ENCODE results near the gene TROAP.
"Not testable (repeated sequence)": the region's sequence is repeated elsewhere in the genome, so short reads cannot be mapped to it uniquely, and the experiment has no call there.

Gene TROAP

DNA sequence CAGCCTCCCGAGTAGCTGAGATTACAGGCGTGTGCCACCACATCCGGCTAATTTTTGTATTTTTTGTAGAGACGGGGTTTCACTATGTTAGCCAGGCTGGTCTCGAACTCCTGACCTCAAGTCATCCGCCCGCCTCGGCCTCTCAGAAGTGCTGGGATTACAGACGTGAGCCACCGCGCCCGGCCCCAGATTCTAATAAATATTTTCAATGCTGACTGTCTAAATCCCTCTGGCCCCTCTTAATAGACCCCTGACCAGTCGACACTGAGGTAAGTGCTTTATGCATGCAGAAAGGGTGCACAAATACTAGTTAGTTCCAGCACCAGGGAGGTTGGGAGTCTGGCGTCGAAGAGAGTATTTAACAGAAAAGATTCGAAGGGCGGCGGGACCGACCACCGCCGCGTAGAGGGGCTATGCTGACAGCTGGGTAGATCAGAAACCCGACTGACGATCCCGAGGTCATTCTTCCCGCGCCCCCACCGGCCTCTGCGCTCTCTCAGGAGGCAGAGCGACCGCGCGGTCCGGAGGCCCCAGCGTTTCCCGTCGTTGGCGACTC, 43.1 kb downstream of the TROAP start:
- peak overlapping the region; percentile 81 for H3K4me3 ChIP-seq (ENCODE audit: low read depth, low read length)

DNA sequence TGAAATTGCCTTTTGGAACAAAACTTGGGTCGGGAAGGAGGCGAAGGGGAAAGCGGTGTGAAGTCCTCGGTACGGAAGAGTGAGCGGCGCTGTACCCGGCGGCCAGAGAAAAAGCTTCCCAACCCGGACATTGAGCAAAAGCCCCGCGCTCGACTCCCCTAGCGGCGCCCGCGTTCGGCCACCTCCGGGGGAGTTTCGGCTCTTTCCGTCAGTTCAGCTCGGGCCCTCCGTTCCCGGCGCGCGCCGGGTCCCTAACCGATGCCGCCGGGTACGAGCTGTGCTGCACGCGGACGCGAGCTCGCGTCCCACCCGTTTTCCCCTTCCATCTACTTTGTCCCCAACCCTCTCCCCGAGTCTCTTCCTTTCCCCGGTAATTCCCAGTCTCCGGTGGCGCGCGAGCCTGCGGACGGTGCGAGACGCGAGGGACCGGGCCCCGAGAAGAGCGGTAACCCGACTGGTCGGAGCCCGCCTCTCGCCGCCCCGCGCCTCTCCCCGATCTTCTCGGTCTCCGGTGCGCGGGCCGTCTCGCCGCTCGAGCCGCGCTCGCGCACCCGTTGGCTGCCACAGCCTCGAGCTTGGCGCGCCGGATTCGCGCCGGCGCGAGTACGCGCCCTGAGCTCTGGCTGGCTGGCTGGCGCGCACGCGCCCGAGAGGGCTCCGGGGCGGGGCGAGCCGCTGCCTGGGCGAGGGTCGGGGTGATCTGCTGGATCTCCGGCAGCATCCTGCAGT, 43.8 kb downstream of the TROAP start:
- H3K4me3 ChIP-seq (ENCODE audit: low read depth, low read length), result peak overlapping the region; percentile 81

DNA sequence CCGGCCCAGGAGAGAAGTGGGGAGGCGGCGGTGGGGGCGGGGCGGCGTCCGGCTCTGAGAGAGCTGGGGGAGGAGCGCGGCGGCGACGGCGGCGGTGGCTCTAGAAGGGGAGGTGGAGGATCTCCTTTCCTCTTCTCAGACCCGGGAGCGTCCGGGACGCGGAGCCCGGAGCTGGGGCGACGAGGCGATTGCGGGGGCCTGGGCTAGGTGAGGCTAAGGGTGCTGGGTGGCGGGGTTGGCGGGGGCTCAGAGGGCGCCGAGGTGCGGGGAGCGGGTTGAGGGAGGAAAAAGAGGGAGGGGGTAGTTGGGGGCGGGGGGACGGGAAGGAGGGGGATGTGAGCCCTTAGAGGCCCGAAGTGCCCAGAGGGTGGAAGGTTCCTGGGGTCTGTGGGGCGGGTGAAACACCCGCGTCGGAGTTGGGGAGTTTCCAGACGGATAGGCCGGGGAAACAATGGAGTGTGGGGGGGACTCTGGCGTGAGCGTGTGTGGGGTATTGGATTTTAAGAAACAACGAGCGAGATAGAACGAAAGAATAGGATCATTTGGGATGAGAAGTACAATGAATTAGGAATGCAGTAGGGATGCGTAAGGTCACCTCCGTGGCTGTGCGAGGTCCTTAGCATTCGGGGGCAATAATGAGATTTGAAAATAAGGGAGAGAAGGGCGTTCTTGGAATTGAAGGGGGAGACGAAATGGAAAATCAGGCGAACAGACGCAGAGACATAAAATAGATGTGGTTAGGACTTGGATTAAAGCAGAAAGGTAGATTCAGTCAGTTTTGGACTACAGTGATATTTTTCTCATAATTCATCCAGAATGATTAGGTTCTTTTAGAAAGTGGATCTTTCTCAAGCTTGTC, 44.6 kb downstream of the TROAP start, which contains the start of gene SPATS2:
Gene SPATS2, plus strand, starts transcription at position 82 of the 859 bp plus-strand sequence. CDS start 93,551 bp downstream, outside the sequence.
- H3K4me3 ChIP-seq (ENCODE audit: low read depth, low read length), result peak within 1 kb of the TSS; percentile 84

DNA sequence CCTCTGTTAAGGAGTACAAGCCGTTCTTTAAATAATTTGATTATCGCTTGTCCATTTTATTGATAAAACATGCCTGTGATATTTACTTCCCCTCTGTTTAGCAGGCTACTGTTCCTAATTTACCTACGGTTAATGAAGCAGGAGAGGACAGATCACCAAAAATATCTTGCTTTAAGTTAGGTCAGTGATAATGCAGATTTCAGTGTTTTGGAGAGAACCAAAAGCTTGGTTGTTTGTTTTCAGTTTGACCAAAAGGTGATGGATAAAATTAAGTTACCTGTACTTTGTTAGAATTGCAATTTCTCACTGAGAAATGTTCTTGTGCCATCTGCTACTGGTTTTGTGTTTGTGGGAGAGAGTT, 45.2 kb downstream of the TROAP start:
- H3K4me3 ChIP-seq (ENCODE audit: low read depth, low read length), result peak overlapping the region; percentile 84

DNA sequence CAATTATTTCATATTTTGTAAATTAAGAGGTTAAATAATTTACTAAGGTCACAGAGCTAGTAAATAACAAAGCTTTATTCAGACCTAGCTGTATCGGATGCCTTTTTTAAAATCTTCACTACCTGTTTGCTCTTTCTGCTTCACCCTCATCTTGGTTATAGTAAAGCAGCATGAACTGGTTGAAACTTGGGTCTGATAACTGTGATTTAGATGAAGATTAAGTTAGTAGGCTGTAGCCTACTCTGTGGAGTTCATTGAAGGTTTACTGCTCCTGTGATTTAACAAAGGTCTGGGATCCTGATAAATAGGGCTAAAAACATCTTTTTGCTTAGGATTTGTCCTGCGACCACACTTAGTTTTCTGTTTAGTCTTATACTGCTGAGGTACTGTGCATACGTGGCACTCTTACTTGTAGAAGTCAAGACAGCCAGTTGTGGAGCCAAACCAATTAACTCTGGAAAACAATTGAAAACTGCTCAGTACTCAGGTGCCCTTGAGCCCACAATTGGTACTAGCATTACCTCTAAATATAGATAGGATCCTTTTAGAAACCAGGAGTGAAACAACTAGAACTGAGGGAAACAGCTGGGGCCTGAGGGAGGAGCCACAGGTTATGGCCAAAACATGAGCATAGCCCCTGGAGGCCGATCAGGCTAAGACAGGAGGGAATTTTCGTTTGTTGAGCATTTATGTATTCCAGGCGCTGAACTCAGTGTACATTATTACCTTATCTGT, 46.5 kb downstream of the TROAP start:
- no peak overlapping the region for H3K4me3 ChIP-seq (ENCODE audit: low read depth, low read length)

DNA sequence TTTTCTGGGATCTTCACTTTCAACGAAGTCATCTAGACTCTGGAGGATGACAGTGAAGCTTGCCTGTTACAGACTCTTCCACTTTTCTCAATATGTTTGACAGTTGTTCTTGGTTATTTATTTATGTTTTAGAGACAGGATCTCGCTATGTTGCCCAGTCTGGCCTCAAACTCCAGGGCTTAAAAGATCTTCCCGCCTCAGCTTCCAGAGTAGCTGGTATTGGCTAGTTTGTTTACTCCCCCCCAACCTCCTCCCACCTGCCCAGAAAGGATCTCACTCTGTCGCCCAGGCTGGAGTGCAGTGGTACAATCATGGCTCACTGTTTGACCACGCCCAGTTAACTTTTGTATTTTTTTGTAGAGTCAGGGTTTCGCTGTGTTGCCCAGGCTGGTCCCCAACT, 47.5 kb downstream of the TROAP start:
- no peak overlapping the region for H3K4me3 ChIP-seq (ENCODE audit: low read depth, low read length)

DNA sequence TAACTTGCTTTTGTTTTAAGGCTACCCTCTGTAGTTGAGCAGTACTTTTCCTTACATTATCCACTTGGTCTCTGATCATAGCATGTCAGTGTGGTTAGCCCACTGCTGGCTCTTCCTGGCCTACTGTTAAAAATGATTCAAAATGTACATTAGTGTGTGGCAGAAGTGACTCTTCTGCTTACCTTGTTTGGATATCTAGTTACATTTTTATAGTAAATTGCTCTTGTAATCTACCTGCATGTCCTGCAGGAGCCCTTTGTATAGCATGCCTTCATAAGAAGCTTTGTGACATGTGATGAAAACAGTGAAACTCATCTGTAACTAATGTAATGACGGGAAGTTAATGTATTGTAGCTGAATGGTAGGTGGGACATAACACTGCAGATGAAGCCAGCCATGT, 52.4 kb downstream of the TROAP start:
- no peak overlapping the region for H3K4me3 ChIP-seq (ENCODE audit: low read depth, low read length)

DNA sequence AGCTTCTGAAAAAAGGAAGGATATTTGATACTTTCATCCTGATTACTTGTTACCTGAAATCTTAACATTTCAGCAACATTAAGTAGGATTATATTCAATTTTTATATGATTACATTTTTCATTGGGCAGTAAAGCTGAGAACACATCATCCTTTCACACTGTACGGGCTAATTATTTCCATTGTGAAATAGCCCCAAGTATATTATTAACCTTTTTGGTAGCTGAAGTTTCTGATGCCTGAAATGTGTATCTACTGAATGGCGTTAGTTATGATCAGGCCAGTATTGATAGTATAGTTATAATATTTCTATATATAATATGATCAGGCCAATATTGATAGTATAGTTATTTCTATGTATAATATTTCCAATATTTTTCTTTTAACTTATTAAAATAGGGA, 54.3 kb downstream of the TROAP start:
- H3K4me3 ChIP-seq (ENCODE audit: low read depth, low read length), result no peak overlapping the region

DNA sequence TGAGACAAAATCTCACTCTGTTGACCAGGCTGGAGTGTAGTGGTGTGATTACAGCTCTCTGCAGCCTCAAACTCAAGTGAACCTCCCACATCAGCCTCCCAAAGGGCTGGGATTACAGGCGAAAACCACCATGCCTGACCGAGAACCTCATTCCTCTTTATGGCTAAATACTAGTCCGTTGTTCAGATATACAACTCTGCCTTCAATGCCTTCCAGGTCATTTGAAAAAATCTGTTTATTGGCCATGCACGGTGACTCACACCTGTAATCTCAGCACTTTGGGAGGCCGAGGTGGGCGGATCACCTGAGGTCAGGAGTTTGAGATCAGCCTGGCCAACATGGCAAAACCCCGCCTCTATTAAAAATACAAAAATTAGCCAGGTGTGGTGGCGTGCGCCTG, 57.1 kb downstream of the TROAP start:
- H3K4me3 ChIP-seq (ENCODE audit: low read depth, low read length), result not testable (repeated sequence)
